ENCODE data around the gene SLCO1B3. TPM values are rescaled to one million over a fixed set of nuclear protein-coding genes. Genes with fewer than 3 reads are reported as not detected.

The SLCO1B3 gene
- total and polyA plus RNA-seq, 2 experiments from 2014 or later, result 0.17 TPM; not detected in 1

GRCh38 chr12:20885116-20885515 lies 74.6 kb downstream of the SLCO1B3 start:
- no peak for DNase-seq (ENCODE audit: low spot score)
- no peak overlapping the region for H3K27ac ChIP-seq (ENCODE audit: low read depth)
- H3K79me2 ChIP-seq (replicated peaks; ENCODE audit: insufficient read depth), result no peaks in the 10 kb centered on the region
- Mint-ChIP-seq H3K27me3 (ENCODE audit: insufficient read depth, low read depth, poor library complexity) (no peaks in the 10 kb centered on the region), H3K27ac (no peak overlapping the region), H3K4me1 (no peaks in the 10 kb centered on the region), H3K36me3 (ENCODE audit: low read depth) (no peaks in the 10 kb centered on the region; the same call in 2 of the 3 replicates), H3K4me3 (no peak overlapping the region), H3K9me3 (peaks cover 5% of the 10 kb centered on the region; the same call in 2 of the 3 replicates)
- 0 out of 2 replicates have a peak, but pooled peaks cover under 1% of the 10 kb centered on the region for H3K9me2 ChIP-seq (ENCODE audit: insufficient read depth)
- no peak overlapping the region for H2AFZ ChIP-seq
- no peak overlapping the region for H3K4me3 ChIP-seq
- H3K36me3 ChIP-seq (ENCODE audit: insufficient read depth), result no peaks in the 10 kb centered on the region
- no peak overlapping the region for H3K4me2 ChIP-seq
- TF ChIP-seq NANOG (IDR thresholded peaks at IDR 0.05; ENCODE audit: borderline replicate concordance), result no peak
- no peak for TF ChIP-seq ZNF462 (CRISPR knock-in tag; IDR thresholded peaks at IDR 0.05)
- TF ChIP-seq JUNB (IDR thresholded peaks at IDR 0.05; ENCODE audit: unreplicated experiment), result no peak
- no peak for TF ChIP-seq ZNF114 (CRISPR knock-in tag; IDR thresholded peaks at IDR 0.05)
- TF ChIP-seq CREB1 (CRISPR knock-in tag; IDR thresholded peaks at IDR 0.05; ENCODE audit: low read depth), result no peak
- TF ChIP-seq ETS1 (IDR thresholded peaks at IDR 0.05), result no peak
- no peak for TF ChIP-seq CTCF (conservative IDR thresholded peaks at IDR 0.05; ENCODE audit: low read depth in 2 of 2)
- no peak for TF ChIP-seq STAT1 (IDR thresholded peaks at IDR 0.05; ENCODE audit: unreplicated experiment)
- no peak for TF ChIP-seq REST (IDR thresholded peaks at IDR 0.05; ENCODE audit: unreplicated experiment)
- no peak for TF ChIP-seq POLR2AphosphoS5 (IDR thresholded peaks at IDR 0.05; ENCODE audit: low read depth)
- no peak for TF ChIP-seq EZH2phosphoT487 (IDR thresholded peaks at IDR 0.05; ENCODE audit: unreplicated experiment)
- no peak for TF ChIP-seq EZH2 (IDR thresholded peaks at IDR 0.05; ENCODE audit: low read depth, unreplicated experiment)
- TF ChIP-seq ZNF331 (CRISPR knock-in tag; IDR thresholded peaks at IDR 0.05; ENCODE audit: low read depth), result no peak
- H4K20me1 ChIP-seq (replicated peaks; ENCODE audit: insufficient read depth), result no peaks in the 10 kb centered on the region
- no peaks in the 10 kb centered on the region for H3F3A ChIP-seq (replicated peaks; ENCODE audit: low read depth)
- H3K4me1 ChIP-seq (ENCODE audit: insufficient read depth), result no peaks in the 10 kb centered on the region
- ATAC-seq, result no peak
- H3K27me3 ChIP-seq (ENCODE audit: insufficient read depth), result no peaks in the 10 kb centered on the region

All from GM23338 (cell line).